DND-41 (cell line): Measurements from ENCODE around the gene GTF2H1.

Source experiments
- ATAC-seq: fragments of 200-7000 bp; cut with Tn5 transposase; 3 replicates; pipeline ENCODE4 v1.9.1; 2021; ENCODE audit warnings: low read depth; ENCODE audit not compliant: insufficient read depth
- DNase-seq: peaks from one replicate; pipeline ENCODE4 v3.0.0-alpha.2; 2020
- H2AFZ ChIP-seq: 2 replicates; pipeline ENCODE4 v1.6.0; 2012; ENCODE audit warnings: low read depth, low read length
- H3K27ac ChIP-seq: 2 replicates; pipeline ENCODE4 v1.5.1; 2012; ENCODE audit warnings: low read length, inconsistent platforms
- H3K27me3 ChIP-seq: fragments of 200-600 bp; sonication (generic); 2 replicates; pipeline ENCODE4 v1.6.0; 2012; ENCODE audit warnings: low read length, mild to moderate bottlenecking, inconsistent platforms; ENCODE audit not compliant: insufficient read depth, poor library complexity
- H3K36me3 ChIP-seq: 2 replicates; pipeline ENCODE4 v1.5.1; 2012; ENCODE audit warnings: low read length, inconsistent platforms; ENCODE audit not compliant: insufficient read depth
- H3K4me1 ChIP-seq: 2 replicates; pipeline ENCODE4 v1.5.1; 2012; ENCODE audit warnings: mild to moderate bottlenecking, low read length; ENCODE audit not compliant: insufficient read depth
- H3K4me2 ChIP-seq: 2 replicates; pipeline ENCODE4 v1.6.0; 2012; ENCODE audit warnings: mild to moderate bottlenecking, moderate library complexity, low read length, inconsistent platforms; ENCODE audit not compliant: insufficient read depth
- H3K4me3 ChIP-seq, 2 experiments: fragments of 200-600 bp in 1 of 2; shearing (Covaris generic) in 1 of 2; 2 replicates each; pipeline ENCODE4 v1.5.1; 2012 to 2016; ENCODE audit warnings: inconsistent platforms in 2 of 2, low read length in 2 of 2, mild to moderate bottlenecking in 2 of 2, low read depth in 1 of 2, moderate library complexity in 1 of 2
- H3K79me2 ChIP-seq: 2 replicates; pipeline ENCODE4 v1.6.0; 2012; ENCODE audit warnings: low read length, inconsistent platforms; ENCODE audit not compliant: insufficient read depth
- H3K9ac ChIP-seq: 2 replicates; pipeline ENCODE4 v1.6.0; 2012; ENCODE audit warnings: low read depth, mild to moderate bottlenecking, inconsistent platforms, low read length, moderate library complexity
- H3K9me3 ChIP-seq: 2 replicates; pipeline ENCODE4 v1.5.1; 2012; ENCODE audit warnings: low read length, moderate library complexity, mild to moderate bottlenecking, inconsistent platforms; ENCODE audit not compliant: insufficient read depth, severe bottlenecking
- H4K20me1 ChIP-seq: 2 replicates; pipeline ENCODE4 v1.6.0; 2012; ENCODE audit warnings: low read length; ENCODE audit not compliant: insufficient read depth
- CTCF ChIP-seq: IDR thresholded peaks from 2 replicates; pipeline ENCODE4 v1.5.1; 2012; ENCODE audit warnings: borderline replicate concordance, low read length, moderate library complexity, mild to moderate bottlenecking; ENCODE audit not compliant: poor library complexity, severe bottlenecking; ENCODE audit errors: extremely low read depth
- EZH2 ChIP-seq: IDR thresholded peaks from 3 replicates; pipeline ENCODE4 v1.6.1; 2012; ENCODE audit warnings: borderline replicate concordance, low read depth, mild to moderate bottlenecking, moderate library complexity, low read length, inconsistent platforms; ENCODE audit not compliant: severe bottlenecking

Gene GTF2H1

DNA sequence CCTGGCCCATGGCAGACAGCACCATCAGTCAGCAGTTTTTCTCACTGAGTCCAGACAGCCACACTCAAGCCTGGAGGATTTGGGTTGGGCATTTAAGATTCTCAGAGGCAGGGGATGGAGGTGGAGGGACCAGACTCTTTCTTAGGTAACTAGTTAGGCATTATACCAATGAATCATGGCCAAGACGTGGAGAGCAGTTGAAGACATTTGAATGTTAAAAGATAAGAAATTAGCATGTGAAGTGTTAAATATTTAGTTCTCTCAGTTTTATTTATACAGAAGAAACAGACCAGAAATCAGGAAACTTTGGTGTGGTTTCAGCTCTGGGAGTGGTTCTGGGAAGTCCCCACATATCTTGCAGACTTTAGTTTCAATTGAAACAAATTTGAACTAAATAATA is 9.9 kb downstream of the GTF2H1 start:
- Histone ChIP-seq H3K4me1 (no peaks in the 10 kb centered on the region), H4K20me1 (peaks cover 13% of the 10 kb centered on the region; the same call in 1 of the 2 replicates), H3K4me3 (no peak overlapping the region), H3K27ac (no peak overlapping the region), H2AFZ (no peak overlapping the region), H3K4me2 (no peak overlapping the region), H3K9ac (no peak overlapping the region), H3K79me2 (peaks cover 60% of the 10 kb centered on the region), H3K27me3 (no peaks in the 10 kb centered on the region), H3K9me3 (no peaks in the 10 kb centered on the region), H3K36me3 (peaks cover 75% of the 10 kb centered on the region)
- DNase-seq (no peak), ATAC-seq (no peak)
- TF ChIP-seq EZH2 (no peak), CTCF (no peak)

- Histone ChIP-seq H3K79me2 (peaks cover 54% of the 10 kb centered on the region), H3K36me3 (peaks cover 77% of the 10 kb centered on the region), H3K4me3 (no peak overlapping the region), H3K9me3 (no peaks in the 10 kb centered on the region), H3K9ac (no peak overlapping the region), H3K4me2 (no peak overlapping the region), H3K4me1 (no peaks in the 10 kb centered on the region), H3K27me3 (no peaks in the 10 kb centered on the region), H4K20me1 (peaks cover 13% of the 10 kb centered on the region; the same call in 1 of the 2 replicates), H3K27ac (no peak overlapping the region), H2AFZ (no peak overlapping the region)
- ATAC-seq (no peak), DNase-seq (no peak)
- TF ChIP-seq CTCF (no peak), EZH2 (no peak)
Observed at GRCh38 chr11:18332891-18333290, 10.5 kb downstream of the GTF2H1 start.

DNA sequence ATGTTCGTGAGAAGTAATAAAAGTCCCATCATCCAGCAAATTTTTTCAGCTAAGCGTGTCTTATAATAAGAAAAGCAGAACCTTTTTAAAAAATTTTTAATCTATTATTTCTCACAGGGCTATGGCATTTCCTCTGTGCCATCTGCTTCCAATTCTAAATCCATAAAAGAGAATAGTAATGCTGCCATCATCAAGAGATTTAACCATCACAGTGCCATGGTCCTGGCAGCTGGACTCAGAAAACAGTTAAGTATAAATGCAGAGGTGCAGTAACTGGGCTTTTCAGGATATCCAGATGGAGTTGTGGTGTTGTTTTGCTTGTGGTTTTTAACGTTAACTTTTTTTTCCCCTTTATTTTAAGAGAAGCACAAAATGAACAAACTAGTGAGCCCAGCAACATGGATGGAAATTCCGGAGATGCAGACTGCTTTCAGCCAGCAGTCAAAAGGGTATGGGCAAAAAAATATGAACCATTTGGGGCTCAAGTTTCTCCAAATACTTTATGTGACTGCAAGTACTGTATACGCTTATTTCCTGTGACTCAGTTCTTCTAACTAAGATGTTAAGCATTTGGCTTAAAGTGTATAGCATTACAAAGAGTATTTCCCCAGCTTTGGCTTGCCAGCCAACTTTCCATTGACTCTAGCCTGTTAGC is 25.2 kb downstream of the GTF2H1 start:
- Histone ChIP-seq H3K27ac (no peak overlapping the region), H3K4me3 (no peak overlapping the region), H3K4me1 (no peaks in the 10 kb centered on the region), H3K79me2 (no peaks in the 10 kb centered on the region), H4K20me1 (no peaks in the 10 kb centered on the region), H3K27me3 (no peaks in the 10 kb centered on the region), H2AFZ (no peak overlapping the region), H3K36me3 (peaks cover 60% of the 10 kb centered on the region), H3K9ac (no peak overlapping the region), H3K9me3 (no peaks in the 10 kb centered on the region), H3K4me2 (no peak overlapping the region)
- DNase-seq (no peak), ATAC-seq (no peak)
- TF ChIP-seq CTCF (no peak), EZH2 (no peak)

DNA sequence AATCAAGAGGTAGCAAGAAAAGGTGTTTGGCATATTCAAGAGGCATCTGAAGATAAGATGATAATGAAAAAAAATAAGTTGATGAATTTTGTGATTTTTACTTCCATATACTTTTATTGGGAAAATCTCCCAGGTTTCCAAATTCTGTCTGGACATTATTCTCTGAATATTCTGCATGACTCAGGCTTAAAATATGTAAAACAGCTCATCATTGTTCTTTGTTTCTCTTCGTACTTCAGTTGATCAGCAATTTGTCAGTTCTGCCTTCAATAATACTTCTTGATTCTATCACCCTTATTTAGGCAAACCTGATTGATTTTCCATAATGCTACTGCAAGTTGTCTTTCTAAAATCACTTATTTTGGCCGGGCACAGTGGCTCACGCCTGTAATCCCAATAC is 30.2 kb downstream of the GTF2H1 start:
- ATAC-seq: no peak
- Histone ChIP-seq H3K9me3 (no peaks in the 10 kb centered on the region), H3K36me3 (peaks cover 60% of the 10 kb centered on the region), H3K27me3 (no peaks in the 10 kb centered on the region), H4K20me1 (no peaks in the 10 kb centered on the region), H3K79me2 (no peaks in the 10 kb centered on the region), H3K27ac (no peak overlapping the region), H2AFZ (no peak overlapping the region), H3K4me3 (no peak overlapping the region), H3K4me2 (no peak overlapping the region), H3K9ac (no peak overlapping the region), H3K4me1 (no peaks in the 10 kb centered on the region)
- TF ChIP-seq CTCF (no peak), EZH2 (no peak)
- DNase-seq: no peak
